Measurements from ENCODE around the gene ST3GAL4.

The ST3GAL4 gene

DNA sequence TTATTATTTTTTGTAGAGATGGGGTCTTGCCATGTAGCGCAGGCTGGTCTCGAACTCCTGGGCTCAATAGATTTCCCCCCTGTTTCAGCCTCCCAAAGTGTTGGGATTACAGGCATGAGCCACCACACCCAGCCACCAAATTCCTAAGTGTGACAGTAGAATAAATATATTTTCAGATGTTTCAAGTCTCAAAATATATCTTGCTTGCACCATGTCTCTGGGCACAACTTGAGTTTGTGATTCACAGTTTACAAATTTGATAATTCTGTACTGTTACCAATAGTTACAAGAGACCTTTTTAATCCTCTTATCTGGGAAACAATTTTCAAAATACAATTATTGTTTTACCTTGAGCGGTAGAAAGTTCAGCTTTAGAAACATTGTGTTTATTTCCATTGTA lies 32.5 kb upstream of the ST3GAL4 start:
- CTCF ChIA-PET, result interaction anchor here (0.7 to 1.8 kb wide), 2 partner anchors 12 to 77 kb away, joined by 3 to 7 read pairs; no protein-coding TSS in a partner anchor
- no peak for TF ChIP-seq TCF7L2 (IDR thresholded peaks at IDR 0.05; ENCODE audit: borderline replicate concordance, low read depth, low read length)
- TF ChIP-seq ZNF274 (IDR thresholded peaks at IDR 0.05; ENCODE audit: low read length), result no peak
- TF ChIP-seq ZNF274 (tag by site-specific recombination; IDR thresholded peaks at IDR 0.05; ENCODE audit: borderline replicate concordance), result no peak
- TF ChIP-seq, protein P1, sequence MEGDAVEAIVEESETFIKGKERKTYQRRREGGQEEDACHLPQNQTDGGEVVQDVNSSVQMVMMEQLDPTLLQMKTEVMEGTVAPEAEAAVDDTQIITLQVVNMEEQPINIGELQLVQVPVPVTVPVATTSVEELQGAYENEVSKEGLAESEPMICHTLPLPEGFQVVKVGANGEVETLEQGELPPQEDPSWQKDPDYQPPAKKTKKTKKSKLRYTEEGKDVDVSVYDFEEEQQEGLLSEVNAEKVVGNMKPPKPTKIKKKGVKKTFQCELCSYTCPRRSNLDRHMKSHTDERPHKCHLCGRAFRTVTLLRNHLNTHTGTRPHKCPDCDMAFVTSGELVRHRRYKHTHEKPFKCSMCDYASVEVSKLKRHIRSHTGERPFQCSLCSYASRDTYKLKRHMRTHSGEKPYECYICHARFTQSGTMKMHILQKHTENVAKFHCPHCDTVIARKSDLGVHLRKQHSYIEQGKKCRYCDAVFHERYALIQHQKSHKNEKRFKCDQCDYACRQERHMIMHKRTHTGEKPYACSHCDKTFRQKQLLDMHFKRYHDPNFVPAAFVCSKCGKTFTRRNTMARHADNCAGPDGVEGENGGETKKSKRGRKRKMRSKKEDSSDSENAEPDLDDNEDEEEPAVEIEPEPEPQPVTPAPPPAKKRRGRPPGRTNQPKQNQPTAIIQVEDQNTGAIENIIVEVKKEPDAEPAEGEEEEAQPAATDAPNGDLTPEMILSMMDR (tag by site-specific recombination; IDR thresholded peaks at IDR 0.05), result no peak
- TF ChIP-seq ZSCAN23 (tag by site-specific recombination; IDR thresholded peaks at IDR 0.05), result no peak
- no peak for TF ChIP-seq ZNF664 (tag by site-specific recombination; IDR thresholded peaks at IDR 0.05)
- TF ChIP-seq ZNF670 (tag by site-specific recombination; IDR thresholded peaks at IDR 0.05; ENCODE audit: low read depth), result no peak
- no peak for TF ChIP-seq ZNF155 (tag by site-specific recombination; IDR thresholded peaks at IDR 0.05)
- TF ChIP-seq ZNF701 (tag by site-specific recombination; IDR thresholded peaks at IDR 0.05), result no peak
- no peak for TF ChIP-seq ZNF121 (tag by site-specific recombination; IDR thresholded peaks at IDR 0.05)
- TF ChIP-seq ZNF521 (tag by site-specific recombination; IDR thresholded peaks at IDR 0.05), result no peak
- TF ChIP-seq ZNF324 (tag by site-specific recombination; IDR thresholded peaks at IDR 0.05), result no peak
- no peak for TF ChIP-seq MYNN (tag by site-specific recombination; IDR thresholded peaks at IDR 0.05; ENCODE audit: borderline replicate concordance)
- no peak for TF ChIP-seq ZNF747 (tag by site-specific recombination; IDR thresholded peaks at IDR 0.05)
- TF ChIP-seq, protein P2, sequence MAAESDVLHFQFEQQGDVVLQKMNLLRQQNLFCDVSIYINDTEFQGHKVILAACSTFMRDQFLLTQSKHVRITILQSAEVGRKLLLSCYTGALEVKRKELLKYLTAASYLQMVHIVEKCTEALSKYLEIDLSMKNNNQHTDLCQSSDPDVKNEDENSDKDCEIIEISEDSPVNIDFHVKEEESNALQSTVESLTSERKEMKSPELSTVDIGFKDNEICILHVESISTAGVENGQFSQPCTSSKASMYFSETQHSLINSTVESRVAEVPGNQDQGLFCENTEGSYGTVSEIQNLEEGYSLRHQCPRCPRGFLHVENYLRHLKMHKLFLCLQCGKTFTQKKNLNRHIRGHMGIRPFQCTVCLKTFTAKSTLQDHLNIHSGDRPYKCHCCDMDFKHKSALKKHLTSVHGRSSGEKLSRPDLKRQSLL (tag by site-specific recombination; IDR thresholded peaks at IDR 0.05), result no peak
- no peak for TF ChIP-seq ZNF292 (tag by site-specific recombination; IDR thresholded peaks at IDR 0.05; ENCODE audit: borderline replicate concordance, low read depth)
- TF ChIP-seq, protein P3, sequence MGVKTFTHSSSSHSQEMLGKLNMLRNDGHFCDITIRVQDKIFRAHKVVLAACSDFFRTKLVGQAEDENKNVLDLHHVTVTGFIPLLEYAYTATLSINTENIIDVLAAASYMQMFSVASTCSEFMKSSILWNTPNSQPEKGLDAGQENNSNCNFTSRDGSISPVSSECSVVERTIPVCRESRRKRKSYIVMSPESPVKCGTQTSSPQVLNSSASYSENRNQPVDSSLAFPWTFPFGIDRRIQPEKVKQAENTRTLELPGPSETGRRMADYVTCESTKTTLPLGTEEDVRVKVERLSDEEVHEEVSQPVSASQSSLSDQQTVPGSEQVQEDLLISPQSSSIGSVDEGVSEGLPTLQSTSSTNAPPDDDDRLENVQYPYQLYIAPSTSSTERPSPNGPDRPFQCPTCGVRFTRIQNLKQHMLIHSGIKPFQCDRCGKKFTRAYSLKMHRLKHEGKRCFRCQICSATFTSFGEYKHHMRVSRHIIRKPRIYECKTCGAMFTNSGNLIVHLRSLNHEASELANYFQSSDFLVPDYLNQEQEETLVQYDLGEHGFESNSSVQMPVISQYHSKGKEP (tag by site-specific recombination; IDR thresholded peaks at IDR 0.05), result no peak
- no peak for TF ChIP-seq ZNF140 (tag by site-specific recombination; IDR thresholded peaks at IDR 0.05)
- TF ChIP-seq, protein P4, sequence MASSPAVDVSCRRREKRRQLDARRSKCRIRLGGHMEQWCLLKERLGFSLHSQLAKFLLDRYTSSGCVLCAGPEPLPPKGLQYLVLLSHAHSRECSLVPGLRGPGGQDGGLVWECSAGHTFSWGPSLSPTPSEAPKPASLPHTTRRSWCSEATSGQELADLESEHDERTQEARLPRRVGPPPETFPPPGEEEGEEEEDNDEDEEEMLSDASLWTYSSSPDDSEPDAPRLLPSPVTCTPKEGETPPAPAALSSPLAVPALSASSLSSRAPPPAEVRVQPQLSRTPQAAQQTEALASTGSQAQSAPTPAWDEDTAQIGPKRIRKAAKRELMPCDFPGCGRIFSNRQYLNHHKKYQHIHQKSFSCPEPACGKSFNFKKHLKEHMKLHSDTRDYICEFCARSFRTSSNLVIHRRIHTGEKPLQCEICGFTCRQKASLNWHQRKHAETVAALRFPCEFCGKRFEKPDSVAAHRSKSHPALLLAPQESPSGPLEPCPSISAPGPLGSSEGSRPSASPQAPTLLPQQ (tag by site-specific recombination; IDR thresholded peaks at IDR 0.05), result no peak
- no peaks in the 10 kb centered on the region for H3K9me3 ChIP-seq (ENCODE audit: control insufficient read depth, insufficient read depth, low read depth, low read length)
- no peak overlapping the region for H3K4me3 ChIP-seq (ENCODE audit: low read depth, low read length)
- H3K36me3 ChIP-seq (ENCODE audit: control insufficient read depth in 2 of 2, insufficient read depth in 1 of 2, low read length in 2 of 2), result no peaks in the 10 kb centered on the region
- no peak overlapping the region for H3K27ac ChIP-seq (ENCODE audit: extremely low read depth, low read depth, low read length)
- POLR2A ChIA-PET, result no interaction called here
- peaks cover 1% of the 10 kb centered on the region; the same call in 1 of the 2 replicates for H3K4me1 ChIP-seq (ENCODE audit: control insufficient read depth, insufficient read depth, low read length)

DNA sequence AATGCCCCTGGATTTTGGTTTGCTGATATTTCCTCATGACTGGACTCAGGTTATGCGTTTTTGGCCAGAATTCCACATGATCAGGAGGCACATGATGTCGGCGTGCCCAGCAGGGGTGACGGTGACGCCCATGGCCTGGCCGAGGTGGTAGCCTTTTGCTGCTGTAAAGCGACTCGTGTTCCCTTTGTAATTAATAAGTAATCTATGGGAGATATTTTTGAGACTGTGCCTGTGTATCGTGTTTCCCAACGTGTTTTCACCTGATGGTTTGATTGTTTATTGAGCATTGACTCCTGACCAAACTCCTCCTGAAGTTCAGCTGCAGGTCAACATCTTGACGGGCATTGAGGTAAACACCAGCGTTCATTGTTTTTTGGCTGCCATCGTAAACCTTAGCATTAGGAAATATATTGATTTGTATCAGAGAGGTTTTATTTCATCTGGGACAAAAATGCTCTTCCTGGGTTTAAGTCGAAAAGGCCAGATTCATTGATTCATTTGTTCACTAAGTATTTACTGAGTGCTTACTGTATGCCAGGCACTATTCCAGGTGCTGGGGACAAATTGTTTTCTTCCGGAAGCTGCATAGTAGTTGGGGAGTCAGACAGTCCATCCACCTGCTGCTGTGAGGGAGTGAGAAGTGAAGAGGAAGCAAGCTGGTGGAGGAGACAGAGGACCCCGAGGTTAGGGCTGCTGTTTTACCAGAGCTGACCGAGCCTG lies 28.0 kb upstream of the ST3GAL4 start:
- ChIA-PET POLR2A (no interaction called here), CTCF (no interaction called here)
- no peaks in the 10 kb centered on the region for H3K9me3 ChIP-seq (ENCODE audit: control insufficient read depth, insufficient read depth, low read depth, low read length)
- H3K4me1 ChIP-seq (ENCODE audit: control insufficient read depth, insufficient read depth, low read length), result no peaks in the 10 kb centered on the region
- TF ChIP-seq ZNF391 (tag by site-specific recombination; IDR thresholded peaks at IDR 0.05; ENCODE audit: borderline replicate concordance, low read depth), result no peak
- no peak for TF ChIP-seq ZNF677 (tag by site-specific recombination; IDR thresholded peaks at IDR 0.05)
- TF ChIP-seq, protein P5, sequence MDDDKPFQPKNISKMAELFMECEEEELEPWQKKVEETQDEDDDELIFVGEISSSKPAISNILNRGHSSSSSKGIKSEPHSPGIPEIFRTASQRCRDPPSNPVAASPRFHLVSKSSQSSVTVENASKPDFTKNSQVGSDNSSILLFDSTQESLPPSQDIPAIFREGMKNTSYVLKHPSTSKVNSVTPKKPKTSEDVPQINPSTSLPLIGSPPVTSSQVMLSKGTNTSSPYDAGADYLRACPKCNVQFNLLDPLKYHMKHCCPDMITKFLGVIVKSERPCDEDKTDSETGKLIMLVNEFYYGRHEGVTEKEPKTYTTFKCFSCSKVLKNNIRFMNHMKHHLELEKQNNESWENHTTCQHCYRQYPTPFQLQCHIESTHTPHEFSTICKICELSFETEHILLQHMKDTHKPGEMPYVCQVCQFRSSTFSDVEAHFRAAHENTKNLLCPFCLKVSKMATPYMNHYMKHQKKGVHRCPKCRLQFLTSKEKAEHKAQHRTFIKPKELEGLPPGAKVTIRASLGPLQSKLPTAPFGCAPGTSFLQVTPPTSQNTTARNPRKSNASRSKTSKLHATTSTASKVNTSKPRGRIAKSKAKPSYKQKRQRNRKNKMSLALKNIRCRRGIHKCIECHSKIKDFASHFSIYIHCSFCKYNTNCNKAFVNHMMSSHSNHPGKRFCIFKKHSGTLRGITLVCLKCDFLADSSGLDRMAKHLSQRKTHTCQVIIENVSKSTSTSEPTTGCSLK (tag by site-specific recombination; IDR thresholded peaks at IDR 0.05), result no peak
- TF ChIP-seq ZNF510 (tag by site-specific recombination; IDR thresholded peaks at IDR 0.05; ENCODE audit: insufficient replicate concordance), result no peak
- TF ChIP-seq ZNF274 (IDR thresholded peaks at IDR 0.05; ENCODE audit: low read length), result no peak
- no peak for TF ChIP-seq ZNF274 (tag by site-specific recombination; IDR thresholded peaks at IDR 0.05; ENCODE audit: borderline replicate concordance)
- TF ChIP-seq ZNF121 (tag by site-specific recombination; IDR thresholded peaks at IDR 0.05), result no peak
- no peak for TF ChIP-seq ZNF37A (tag by site-specific recombination; IDR thresholded peaks at IDR 0.05)
- TF ChIP-seq ZNF792 (tag by site-specific recombination; IDR thresholded peaks at IDR 0.05), result no peak
- no peak for TF ChIP-seq SP7 (tag by site-specific recombination; IDR thresholded peaks at IDR 0.05)
- H3K27ac ChIP-seq (ENCODE audit: extremely low read depth, low read depth, low read length), result no peak overlapping the region
- no peak overlapping the region for H3K4me3 ChIP-seq (ENCODE audit: low read depth, low read length)
- no peaks in the 10 kb centered on the region for H3K36me3 ChIP-seq (ENCODE audit: control insufficient read depth in 2 of 2, insufficient read depth in 1 of 2, low read length in 2 of 2)
